HepG2 (cell line): ENCODE measurements around the gene SRC. TPM values are rescaled to one million over a fixed set of nuclear protein-coding genes. Genes with fewer than 3 reads are reported as not detected.
A peak's percentile ranks its signal among the peaks of the same experiment; 100 is the strongest.

Source experiments
- ATAC-seq: fragments of 200-7000 bp; cut with Tn5 transposase; 3 replicates; pipeline ENCODE4 v1.9.1; 2020; ENCODE audit warnings: mild to moderate bottlenecking, moderate library complexity
- BruUV-seq: library from RNA; stranded (reverse); fragments of 400-500 nt; replicated peaks from 2 replicates; lab custom pipeline; 2021; lab: Mats Ljungman, UMichigan
- CTCF ChIA-PET: fragments of 300-600 bp; formaldehyde crosslinking; extraction: SDS; loops from one replicate; lab custom pipeline; 2021; ENCODE audit warnings: low total read pairs, inconsistent platforms, low intra/inter-chr PET ratio; lab: Yijun Ruan, JAX
- POLR2A ChIA-PET: fragments of 350-600 bp; sonication (Branson Sonifier 250); formaldehyde crosslinking; loops from one replicate; lab custom pipeline; 2020; ENCODE audit warnings: antibody characterized with exemption, inconsistent platforms; lab: Yijun Ruan, JAX
- DNase-seq: peaks from one replicate; pipeline ENCODE4 v3.0.0-alpha.2; 2015; ENCODE audit warnings: low spot score
- FAIRE-seq: peaks from 3 replicates; lab custom pipeline; 2011; peaks lifted over from hg19 to GRCh38; lab: Jason Lieb, UNC
- H2AFZ ChIP-seq: one replicate; pipeline ENCODE4 v1.6.1; 2011; ENCODE audit warnings: low read length, inconsistent platforms
- H3K27ac ChIP-seq: fragments of 300-600 bp; 3 replicates; pipeline ENCODE4 v1.8.0; 2011; ENCODE audit warnings: mixed run types, mild to moderate bottlenecking, mixed read lengths, low read length, inconsistent platforms; ENCODE audit not compliant: insufficient read depth; ENCODE audit errors: extremely low read length
- H3K27me3 ChIP-seq, 2 experiments: fragments of 200-600 bp in 1 of 2; 2 replicates in 1 of 2; 3 replicates in 1 of 2; pipeline versions ENCODE4 v1.6.0 to v1.8.0; 2011; ENCODE audit warnings: low read length in 2 of 2, mild to moderate bottlenecking in 2 of 2, moderate library complexity in 2 of 2, inconsistent platforms in 1 of 2; ENCODE audit not compliant: insufficient read depth in 2 of 2, control insufficient read depth in 1 of 2
- H3K36me3 ChIP-seq, 2 experiments: fragments of 200-600 bp in 1 of 2; replicated peaks in 1 of 2; 2 replicates in 1 of 2; 3 replicates in 1 of 2; pipeline versions ENCODE4 v1.5.1 to v1.8.0; 2011; ENCODE audit warnings: low read length in 2 of 2, inconsistent platforms in 1 of 2; ENCODE audit not compliant: insufficient read depth in 2 of 2, control insufficient read depth in 1 of 2
- H3K4me1 ChIP-seq: 2 replicates; pipeline ENCODE4 v1.5.1; 2012; ENCODE audit warnings: low read length, inconsistent platforms; ENCODE audit not compliant: insufficient read depth
- H3K4me2 ChIP-seq: 2 replicates; pipeline ENCODE4 v1.6.0; 2011; ENCODE audit warnings: low read depth, low read length, inconsistent platforms
- H3K4me3 ChIP-seq, 3 experiments: fragments of 200-600 bp in 1 of 3; sonication (generic), shearing (Covaris generic) in 1 of 3; replicated peaks in 1 of 3; 2 replicates each; pipeline ENCODE4 v1.5.1; 2011 to 2016; ENCODE audit warnings: low read length in 3 of 3, inconsistent platforms in 2 of 3, low read depth in 2 of 3, mild to moderate bottlenecking in 2 of 3, control low read depth in 1 of 3, mixed read lengths in 1 of 3; ENCODE audit not compliant: insufficient read depth in 1 of 3
- H3K79me2 ChIP-seq: one replicate; pipeline ENCODE4 v1.6.1; 2011; ENCODE audit warnings: low read length, inconsistent platforms; ENCODE audit not compliant: insufficient read depth
- H3K9ac ChIP-seq: 2 replicates; pipeline ENCODE4 v1.6.0; 2011; ENCODE audit warnings: mild to moderate bottlenecking, low read depth, low read length, inconsistent platforms; ENCODE audit not compliant: insufficient read depth
- H3K9me3 ChIP-seq: 2 replicates; pipeline ENCODE4 v1.5.1; 2012; ENCODE audit warnings: mild to moderate bottlenecking, low read length
- H4K20me1 ChIP-seq: 2 replicates; pipeline ENCODE4 v1.6.0; 2011; ENCODE audit warnings: inconsistent platforms, mild to moderate bottlenecking, low read length, moderate library complexity; ENCODE audit not compliant: insufficient read depth
- AGO2 ChIP-seq: fragments of 200-400 bp; formaldehyde crosslinking; optimal IDR thresholded peaks from 2 replicates; pipeline ENCODE3; 2017; ENCODE audit warnings: mild to moderate bottlenecking, low read depth, low read length, moderate library complexity
- ARHGAP35 ChIP-seq: sonication (generic); formaldehyde crosslinking; IDR thresholded peaks from 2 replicates; pipeline ENCODE4 v1.9.0; 2022; ENCODE audit warnings: mild to moderate bottlenecking, inconsistent platforms, moderate library complexity, missing genetic modification reagents, borderline replicate concordance
- CHCHD3 ChIP-seq: sonication (generic); formaldehyde crosslinking; IDR thresholded peaks from 2 replicates; pipeline ENCODE4 v1.8.0; 2022; ENCODE audit warnings: mild to moderate bottlenecking, missing genetic modification reagents, moderate library complexity
- HNRNPL ChIP-seq: fragments of 200-400 bp; formaldehyde crosslinking; IDR thresholded peaks from 2 replicates; pipeline ENCODE4 v1.6.1; 2017; ENCODE audit warnings: mild to moderate bottlenecking, low read depth, low read length
- NR1H2 ChIP-seq: sonication (generic); formaldehyde crosslinking; IDR thresholded peaks from 2 replicates; pipeline ENCODE4 v1.8.1; 2022; ENCODE audit warnings: low read depth, missing genetic modification reagents, borderline replicate concordance
- PRMT3 ChIP-seq: sonication (generic); formaldehyde crosslinking; IDR thresholded peaks from 2 replicates; pipeline ENCODE4 v1.8.1; 2022; ENCODE audit warnings: low read depth, mild to moderate bottlenecking, moderate library complexity, missing genetic modification reagents, borderline replicate concordance
- RBM22 ChIP-seq: fragments of 200-400 bp; formaldehyde crosslinking; optimal IDR thresholded peaks from 2 replicates; pipeline ENCODE3; 2017; ENCODE audit warnings: mild to moderate bottlenecking, low read length, moderate library complexity
- ZNF343 ChIP-seq: sonication (generic); formaldehyde crosslinking; IDR thresholded peaks from 2 replicates; pipeline ENCODE4 v1.4.0; 2020; ENCODE audit warnings: mild to moderate bottlenecking, missing genetic modification reagents
- ZNF775 ChIP-seq: sonication (generic); formaldehyde crosslinking; IDR thresholded peaks from 2 replicates; pipeline ENCODE4 v1.4.0; 2020; ENCODE audit warnings: missing genetic modification reagents, mild to moderate bottlenecking, moderate library complexity, borderline replicate concordance
- WGBS: methylation state at CpG from one replicate; pipeline ENCODE4 v1.1.6; 2017; ENCODE audit warnings: low lambda C conversion rate; 5-methylcytosine and 5-hydroxymethylcytosine counted together
- in situ Hi-C: cut with HindIII; loops from 2 replicates; pipeline ENCODE4 v1.10.0; 2017; ENCODE audit warnings: low pct_unique_long_range_greater_than_20kb; ENCODE audit not compliant: extremely low pct_ligation_motif_present
- intact Hi-C: fragments of 100-400 bp; cut with micrococcal nuclease; formaldehyde crosslinking; loops from one replicate; pipeline ENCODE4 v1.10.0; 2022; ENCODE audit not compliant: unreplicated experiment
- polyA plus RNA-seq, 8 experiments: library from polyadenylated mRNA; depleted of rRNA in 3 of 8; stranded (reverse) in 7 of 8; unstranded in 1 of 8; fragments of >200 nt; fragmentation: Illumina TruSeq in 4 of 8; extraction: Trizol in 4 of 8; gene quantifications; 2 replicates each; pipeline versions ENCODE4 v1.2.1 to v1.2.3, GENCODE V29; 2011 to 2016; ENCODE audit warnings: low read depth in 4 of 8, missing spikeins in 1 of 8, mixed read lengths in 1 of 8; ENCODE audit not compliant: insufficient read depth in 1 of 8
- total RNA-seq, 5 experiments: library from RNA; depleted of rRNA; stranded (reverse); fragments of >200 nt; fragmentation: Illumina TruSeq; extraction: Trizol; gene quantifications; 2 replicates each; pipeline ENCODE4 v1.2.3, GENCODE V29; 2016; ENCODE audit warnings: low read depth in 1 of 5
- TF ChIP-seq, protein P1 (sequence below): sonication (generic); formaldehyde crosslinking; IDR thresholded peaks from 2 replicates; pipeline ENCODE4 v1.8.1; 2023; ENCODE audit warnings: mild to moderate bottlenecking, inconsistent platforms, moderate library complexity, missing genetic modification reagents, borderline replicate concordance

The SRC gene
- total and polyA plus RNA-seq, 2 of the 13 experiments (the other 11 are each of a cell fraction or from before 2014, with no cell fraction given) = 54.7 to 192 TPM

- ChIA-PET POLR2A (no interaction called here), CTCF (no interaction called here)
- in situ Hi-C loops (no loop called here), intact Hi-C loops (no loop called here)
- Histone ChIP-seq H3K27me3 (peaks cover 1 to 14% of the 10 kb centered on the region in 2 experiments; a peak in 3 of 5 replicates), H3K9ac (no peak overlapping the region), H3K9me3 (no peaks in the 10 kb centered on the region), H2AFZ (no peak overlapping the region), H3K4me3 (no peak overlapping the region), H3K4me2 (no peak overlapping the region), H3K79me2 (no peaks in the 10 kb centered on the region), H3K27ac (no peak overlapping the region), H3K4me1 (peaks cover 41% of the 10 kb centered on the region), H4K20me1 (no peaks in the 10 kb centered on the region), H3K36me3 (peaks cover 21 to 38% of the 10 kb centered on the region in 2 experiments)
- BruUV-seq = no TSS peak
- DNase-seq (no peak), ATAC-seq (no peak), FAIRE-seq (no peak)
- no peak for TF ChIP-seq NR1H2
- TF ChIP-seq CHCHD3 (CRISPR knock-in tag) = 0 out of 2 replicates have a peak, but pooled peaks have one; percentile 24
- peak; percentile 76 for TF ChIP-seq AGO2
- TF ChIP-seq ARHGAP35 = no peak
- peak; percentile 26 for TF ChIP-seq RBM22
- no peak for TF ChIP-seq PRMT3 (CRISPR knock-in tag)
- 0 out of 2 replicates have a peak, but pooled peaks have one; percentile 42 for TF ChIP-seq HNRNPL
- TF ChIP-seq ZNF775 (CRISPR knock-in tag) = no peak
- TF ChIP-seq, protein P1, sequence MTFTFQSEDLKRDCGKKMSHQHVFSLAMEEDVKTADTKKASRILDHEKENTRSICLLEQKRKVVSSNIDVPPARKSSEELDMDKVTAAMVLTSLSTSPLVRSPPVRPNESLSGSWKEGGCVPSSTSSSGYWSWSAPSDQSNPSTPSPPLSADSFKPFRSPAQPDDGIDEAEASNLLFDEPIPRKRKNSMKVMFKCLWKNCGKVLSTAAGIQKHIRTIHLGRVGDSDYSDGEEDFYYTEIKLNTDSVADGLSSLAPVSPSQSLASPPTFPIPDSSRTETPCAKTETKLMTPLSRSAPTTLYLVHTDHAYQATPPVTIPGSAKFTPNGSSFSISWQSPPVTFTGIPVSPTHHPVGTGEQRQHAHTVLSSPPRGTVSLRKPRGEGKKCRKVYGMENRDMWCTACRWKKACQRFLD (CRISPR knock-in tag) = 0 out of 2 replicates have a peak, but pooled peaks have one; percentile 8
- no peak for TF ChIP-seq ZNF343 (CRISPR knock-in tag)
- WGBS = 95% methylated on average over 34 of the region's 37 CpGs
Measured at GRCh38 chr20:37403107-37404033, 57.4 kb downstream of the SRC start.
